Trophoblast cell (in vitro differentiated cells and primary cell): ENCODE results near the gene EXOC1.

Experiments
- DNase-seq, 2 donors: peaks; one replicate each; pipeline ENCODE4 v3.0.0-alpha.2; 2016
- H2AFZ ChIP-seq: 2 replicates; pipeline ENCODE4 v1.6.1; 2013; ENCODE audit warnings: low read length, moderate library complexity, mild to moderate bottlenecking; ENCODE audit not compliant: insufficient read depth, poor library complexity
- H2AK5ac ChIP-seq: 2 replicates; pipeline ENCODE4 v1.6.1; 2013; ENCODE audit warnings: mild to moderate bottlenecking, low read length
- H2BK120ac ChIP-seq: 2 replicates; pipeline ENCODE4 v1.6.1; 2013; ENCODE audit warnings: low read length, mild to moderate bottlenecking, moderate library complexity; ENCODE audit not compliant: insufficient read depth, poor library complexity
- H2BK12ac ChIP-seq: 2 replicates; pipeline ENCODE4 v1.6.1; 2013; ENCODE audit warnings: mild to moderate bottlenecking, low read length, moderate library complexity
- H2BK5ac ChIP-seq: 2 replicates; pipeline ENCODE4 v1.6.1; 2013; ENCODE audit warnings: low read length, low read depth, moderate library complexity, mild to moderate bottlenecking; ENCODE audit not compliant: poor library complexity
- H3K14ac ChIP-seq: 2 replicates; pipeline ENCODE4 v1.6.1; 2013; ENCODE audit warnings: mild to moderate bottlenecking, low read length
- H3K18ac ChIP-seq: 2 replicates; pipeline ENCODE4 v1.6.1; 2013; ENCODE audit warnings: mild to moderate bottlenecking, low read length
- H3K23ac ChIP-seq: 2 replicates; pipeline ENCODE4 v1.6.1; 2013; ENCODE audit warnings: low read length
- H3K27ac ChIP-seq: 2 replicates; pipeline ENCODE4 v1.5.1; 2013; ENCODE audit warnings: low read depth, mild to moderate bottlenecking, inconsistent platforms, low read length, moderate library complexity
- H3K27me3 ChIP-seq: 2 replicates; pipeline ENCODE4 v1.6.1; 2013; ENCODE audit warnings: inconsistent platforms, mild to moderate bottlenecking, low read length, moderate library complexity; ENCODE audit not compliant: insufficient read depth
- H3K36me3 ChIP-seq, 2 experiments: 1 replicate in 1 of 2; 2 replicates in 1 of 2; pipeline ENCODE4 v1.6.1; 2013; ENCODE audit warnings: low read length in 2 of 2, mild to moderate bottlenecking in 2 of 2, moderate library complexity in 1 of 2; ENCODE audit not compliant: insufficient read depth in 2 of 2, control insufficient read depth in 1 of 2
- H3K4ac ChIP-seq: 2 replicates; pipeline ENCODE4 v1.6.1; 2013; ENCODE audit warnings: low read depth, mild to moderate bottlenecking, low read length, moderate library complexity
- H3K4me1 ChIP-seq, 2 experiments: 1 replicate in 1 of 2; 2 replicates in 1 of 2; pipeline ENCODE4 v1.6.1; 2013; ENCODE audit warnings: low read length in 2 of 2, mild to moderate bottlenecking in 2 of 2, moderate library complexity in 1 of 2; ENCODE audit not compliant: insufficient read depth in 2 of 2, control insufficient read depth in 1 of 2
- H3K4me2 ChIP-seq: 2 replicates; pipeline ENCODE4 v1.6.1; 2013; ENCODE audit warnings: inconsistent platforms, mild to moderate bottlenecking, low read length, moderate library complexity
- H3K4me3 ChIP-seq: 2 replicates; pipeline ENCODE4 v1.5.1; 2013; ENCODE audit warnings: mild to moderate bottlenecking, low read depth, low read length, inconsistent platforms
- H3K79me1 ChIP-seq: one replicate; pipeline ENCODE4 v1.6.1; 2013; ENCODE audit warnings: low read length
- H3K79me2 ChIP-seq: 2 replicates; pipeline ENCODE4 v1.6.1; 2013; ENCODE audit warnings: low read length, mild to moderate bottlenecking; ENCODE audit not compliant: control insufficient read depth, insufficient read depth, poor library complexity
- H3K9ac ChIP-seq: 2 replicates; pipeline ENCODE4 v1.6.1; 2013; ENCODE audit warnings: mild to moderate bottlenecking, low read length
- H3K9me3 ChIP-seq: 2 replicates; pipeline ENCODE4 v1.6.1; 2013; ENCODE audit warnings: low read depth, mild to moderate bottlenecking, control low read depth, inconsistent platforms, low read length; ENCODE audit not compliant: insufficient read depth
- H4K12ac ChIP-seq: 2 replicates; pipeline ENCODE4 v1.6.1; 2013; ENCODE audit warnings: low read depth, mild to moderate bottlenecking, low read length, moderate library complexity
- H4K8ac ChIP-seq: 2 replicates; pipeline ENCODE4 v1.6.1; 2013; ENCODE audit warnings: low read depth, mild to moderate bottlenecking, low read length, moderate library complexity
- H4K91ac ChIP-seq: one replicate; pipeline ENCODE4 v1.6.1; 2013; ENCODE audit warnings: low read depth, mild to moderate bottlenecking, low read length, moderate library complexity
- WGBS: extraction: QIAGEN DNeasy Blood & Tissue Kit; methylation state at CpG from one replicate; pipeline ENCODE4 v1.1.7; 2013; ENCODE audit warnings: missing lambda C conversion rate; ENCODE audit not compliant: insufficient read length, insufficient coverage; ENCODE audit errors: extremely low coverage; 5-methylcytosine and 5-hydroxymethylcytosine counted together

The EXOC1 gene

GRCh38 chr4:55830716-55831115 is 22.7 kb upstream of the EXOC1 start:
- Histone ChIP-seq H2AK5ac (no peak overlapping the region), H3K36me3 (no peaks in the 10 kb centered on the region), H3K4me2 (no peak overlapping the region), H4K12ac (no peak overlapping the region), H4K91ac (no peak overlapping the region), H3K14ac (no peak overlapping the region), H3K79me2 (no peaks in the 10 kb centered on the region), H2BK12ac (no peak overlapping the region), H2BK5ac (no peak overlapping the region), H3K79me1 (no peaks in the 10 kb centered on the region), H3K27me3 (no peaks in the 10 kb centered on the region), H2AFZ (no peak overlapping the region), H3K23ac (no peak overlapping the region), H3K27ac (no peak overlapping the region), H3K4me3 (no peak overlapping the region), H3K18ac (no peak overlapping the region), H3K9me3 (no peaks in the 10 kb centered on the region), H3K9ac (no peak overlapping the region), H3K4me1 (no peaks in the 10 kb centered on the region), H4K8ac (no peak overlapping the region), H3K4ac (no peak overlapping the region), H2BK120ac (no peak overlapping the region)
- no CpG with 5 or more reads among the region's 4 CpGs for WGBS
- DNase-seq: no peak

GRCh38 chr4:55834086-55834795 is 19.2 kb upstream of the EXOC1 start:
- no peaks in the 10 kb centered on the region for H3K9me3 ChIP-seq
- H3K18ac ChIP-seq: no peak overlapping the region
- H3K27me3 ChIP-seq: no peaks in the 10 kb centered on the region
- WGBS: no CpG with 5 or more reads among the region's 3 CpGs
- H3K4me2 ChIP-seq: no peak overlapping the region
- H4K91ac ChIP-seq: no peak overlapping the region
- no peak overlapping the region for H2BK120ac ChIP-seq
- DNase-seq: peak; percentile 82 to 95
- no peak overlapping the region for H3K14ac ChIP-seq
- no peaks in the 10 kb centered on the region for H3K36me3 ChIP-seq
- H3K27ac ChIP-seq: no peak overlapping the region
- H3K4me3 ChIP-seq: no peak overlapping the region
- H3K23ac ChIP-seq: no peak overlapping the region
- no peak overlapping the region for H2BK5ac ChIP-seq
- H4K12ac ChIP-seq: no peak overlapping the region
- H2AK5ac ChIP-seq: no peak overlapping the region
- no peak overlapping the region for H2BK12ac ChIP-seq
- no peaks in the 10 kb centered on the region for H3K4me1 ChIP-seq
- H3K79me1 ChIP-seq: no peaks in the 10 kb centered on the region
- no peaks in the 10 kb centered on the region for H3K79me2 ChIP-seq
- no peak overlapping the region for H2AFZ ChIP-seq
- no peak overlapping the region for H4K8ac ChIP-seq
- H3K9ac ChIP-seq: no peak overlapping the region
- H3K4ac ChIP-seq: no peak overlapping the region

- Histone ChIP-seq H4K12ac (no peak overlapping the region), H3K14ac (no peak overlapping the region), H3K4ac (no peak overlapping the region), H3K18ac (no peak overlapping the region), H3K79me1 (no peaks in the 10 kb centered on the region), H3K4me2 (no peak overlapping the region), H4K91ac (no peak overlapping the region), H2AFZ (no peak overlapping the region), H3K27me3 (no peaks in the 10 kb centered on the region), H2BK12ac (no peak overlapping the region), H3K9me3 (no peaks in the 10 kb centered on the region), H2AK5ac (no peak overlapping the region), H3K4me3 (no peak overlapping the region), H3K4me1 (no peaks in the 10 kb centered on the region), H3K23ac (no peak overlapping the region), H2BK5ac (no peak overlapping the region), H2BK120ac (no peak overlapping the region), H3K27ac (no peak overlapping the region), H3K79me2 (no peaks in the 10 kb centered on the region), H3K36me3 (no peaks in the 10 kb centered on the region), H4K8ac (no peak overlapping the region), H3K9ac (no peak overlapping the region)
- no CpG with 5 or more reads among the region's 1 CpG for WGBS
- no peak for DNase-seq
Measured at GRCh38 chr4:55837903-55838302, 15.5 kb upstream of the EXOC1 start.

GRCh38 chr4:55838356-55838755 is 15.1 kb upstream of the EXOC1 start:
- H3K4ac ChIP-seq: no peak overlapping the region

More at GRCh38 chr4:55838356-55838755, 15.1 kb upstream of the EXOC1 start:
- Histone ChIP-seq H4K8ac (no peak overlapping the region), H3K27ac (no peak overlapping the region), H4K91ac (no peak overlapping the region), H3K4me1 (no peaks in the 10 kb centered on the region), H3K23ac (no peak overlapping the region), H4K12ac (no peak overlapping the region), H3K9ac (no peak overlapping the region), H3K27me3 (no peaks in the 10 kb centered on the region), H3K14ac (no peak overlapping the region), H3K4me3 (no peak overlapping the region), H2BK12ac (no peak overlapping the region), H2AFZ (no peak overlapping the region), H2BK120ac (no peak overlapping the region), H3K79me1 (no peaks in the 10 kb centered on the region), H3K9me3 (no peaks in the 10 kb centered on the region), H2AK5ac (no peak overlapping the region), H3K4me2 (no peak overlapping the region), H2BK5ac (no peak overlapping the region), H3K79me2 (no peaks in the 10 kb centered on the region), H3K18ac (no peak overlapping the region), H3K36me3 (no peaks in the 10 kb centered on the region)
- WGBS: no CpG with 5 or more reads among the region's 1 CpG
- DNase-seq: peak in 1 of 2 donors; percentile 22
